ENCODE measurements around the gene ORM2. TPM values are rescaled to one million over a fixed set of nuclear protein-coding genes. Genes with fewer than 3 reads are reported as not detected.
A peak's percentile ranks its signal among the peaks of the same experiment; 100 is the strongest.

Gene ORM2
- polyA plus RNA-seq, 3 donors, result 0.30 to 0.33 TPM; not detected in 1

DNA sequence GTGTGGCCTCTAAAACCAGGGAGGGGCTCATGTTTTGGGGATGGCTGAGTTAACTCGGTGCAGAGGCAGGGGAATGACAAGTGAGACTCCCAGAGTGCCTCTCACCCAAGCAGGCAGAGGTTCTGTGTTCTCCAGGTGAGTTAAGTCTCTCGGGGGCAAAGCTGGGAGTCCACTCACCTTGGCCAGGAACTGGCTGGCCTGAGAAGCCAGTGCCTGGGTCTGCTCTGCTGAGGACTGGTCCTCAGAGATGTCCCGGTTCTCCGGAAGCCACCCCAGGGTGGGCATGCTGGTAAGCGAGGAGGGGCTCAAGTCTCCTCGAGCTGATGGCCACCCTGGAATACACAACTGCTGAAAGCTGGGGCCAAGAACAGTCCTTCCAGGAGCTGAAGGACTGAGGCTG lies 37.7 kb downstream of the ORM2 start:
- peaks cover 7% of the 10 kb centered on the region for H4K20me1 ChIP-seq (ENCODE audit: insufficient read depth, low read length)
- H3K4me3 Mint-ChIP-seq, result peak overlapping the region in 1 of 2 donors; percentile 31
- peak overlapping the region; percentile 91 to 96 for H3K27ac ChIP-seq (ENCODE audit: low read depth in 1 of 2, low read length in 2 of 2)
- peak overlapping the region; percentile 95 to 98 (median 97) for H3K27ac Mint-ChIP-seq
- no peak overlapping the region for H2AFZ ChIP-seq (ENCODE audit: insufficient read depth, low read depth, low read length, poor library complexity, severe bottlenecking)
- TF ChIP-seq, protein P1, sequence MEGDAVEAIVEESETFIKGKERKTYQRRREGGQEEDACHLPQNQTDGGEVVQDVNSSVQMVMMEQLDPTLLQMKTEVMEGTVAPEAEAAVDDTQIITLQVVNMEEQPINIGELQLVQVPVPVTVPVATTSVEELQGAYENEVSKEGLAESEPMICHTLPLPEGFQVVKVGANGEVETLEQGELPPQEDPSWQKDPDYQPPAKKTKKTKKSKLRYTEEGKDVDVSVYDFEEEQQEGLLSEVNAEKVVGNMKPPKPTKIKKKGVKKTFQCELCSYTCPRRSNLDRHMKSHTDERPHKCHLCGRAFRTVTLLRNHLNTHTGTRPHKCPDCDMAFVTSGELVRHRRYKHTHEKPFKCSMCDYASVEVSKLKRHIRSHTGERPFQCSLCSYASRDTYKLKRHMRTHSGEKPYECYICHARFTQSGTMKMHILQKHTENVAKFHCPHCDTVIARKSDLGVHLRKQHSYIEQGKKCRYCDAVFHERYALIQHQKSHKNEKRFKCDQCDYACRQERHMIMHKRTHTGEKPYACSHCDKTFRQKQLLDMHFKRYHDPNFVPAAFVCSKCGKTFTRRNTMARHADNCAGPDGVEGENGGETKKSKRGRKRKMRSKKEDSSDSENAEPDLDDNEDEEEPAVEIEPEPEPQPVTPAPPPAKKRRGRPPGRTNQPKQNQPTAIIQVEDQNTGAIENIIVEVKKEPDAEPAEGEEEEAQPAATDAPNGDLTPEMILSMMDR (IDR thresholded peaks at IDR 0.05), result no peak
- no peak for DNase-seq
- peaks cover 68 to 85% of the 10 kb centered on the region in 2 donors for H3K36me3 ChIP-seq (replicated peaks in 1 of 2; ENCODE audit: control insufficient read depth in 1 of 2, insufficient read depth in 2 of 2, low read length in 2 of 2)
- H3K9me3 Mint-ChIP-seq, result peaks cover 0 to 5% (median 0%) of the 10 kb centered on the region in 7 donors
- intact Hi-C loops (cut with micrococcal nuclease), result no loop called here
- peaks cover 78 to 90% of the 10 kb centered on the region in 2 donors for H3K36me3 Mint-ChIP-seq
- H3K79me2 ChIP-seq (ENCODE audit: insufficient read depth, low read length), result peaks cover 75% of the 10 kb centered on the region
- peaks cover 90 to 92% of the 10 kb centered on the region in 2 donors for H3K4me1 ChIP-seq (ENCODE audit: control insufficient read depth in 1 of 2, insufficient read depth in 2 of 2, low read length in 2 of 2)
- peaks cover 87% of the 10 kb centered on the region for H3K4me1 Mint-ChIP-seq
- peak overlapping the region; percentile 34 for H3K4me2 ChIP-seq (replicated peaks; ENCODE audit: extremely low read depth, low read length, poor library complexity, severe bottlenecking)
- peak overlapping the region in 1 of 3 experiments; percentile 34 for H3K4me3 ChIP-seq (replicated peaks in 1 of 3; ENCODE audit: low read depth in 2 of 3, low read length in 3 of 3)
- H3K9ac ChIP-seq (ENCODE audit: insufficient read depth, low read length, poor library complexity, severe bottlenecking), result peak overlapping the region; percentile 57
- 86% methylated on average over 6 of the region's 6 CpGs for WGBS (ENCODE audit: insufficient coverage)
- H3K27me3 ChIP-seq (ENCODE audit: control insufficient read depth in 2 of 2, insufficient read depth in 2 of 2, low read length in 2 of 2), result no peaks in the 10 kb centered on the region
- no peaks in the 10 kb centered on the region for H3K9me3 ChIP-seq (replicated peaks in 1 of 2; ENCODE audit: control insufficient read depth in 1 of 2, insufficient read depth in 1 of 2, low read length in 2 of 2)
- H3K27me3 Mint-ChIP-seq (ENCODE audit: low read depth in 3 of 3), result no peaks in the 10 kb centered on the region

DNA sequence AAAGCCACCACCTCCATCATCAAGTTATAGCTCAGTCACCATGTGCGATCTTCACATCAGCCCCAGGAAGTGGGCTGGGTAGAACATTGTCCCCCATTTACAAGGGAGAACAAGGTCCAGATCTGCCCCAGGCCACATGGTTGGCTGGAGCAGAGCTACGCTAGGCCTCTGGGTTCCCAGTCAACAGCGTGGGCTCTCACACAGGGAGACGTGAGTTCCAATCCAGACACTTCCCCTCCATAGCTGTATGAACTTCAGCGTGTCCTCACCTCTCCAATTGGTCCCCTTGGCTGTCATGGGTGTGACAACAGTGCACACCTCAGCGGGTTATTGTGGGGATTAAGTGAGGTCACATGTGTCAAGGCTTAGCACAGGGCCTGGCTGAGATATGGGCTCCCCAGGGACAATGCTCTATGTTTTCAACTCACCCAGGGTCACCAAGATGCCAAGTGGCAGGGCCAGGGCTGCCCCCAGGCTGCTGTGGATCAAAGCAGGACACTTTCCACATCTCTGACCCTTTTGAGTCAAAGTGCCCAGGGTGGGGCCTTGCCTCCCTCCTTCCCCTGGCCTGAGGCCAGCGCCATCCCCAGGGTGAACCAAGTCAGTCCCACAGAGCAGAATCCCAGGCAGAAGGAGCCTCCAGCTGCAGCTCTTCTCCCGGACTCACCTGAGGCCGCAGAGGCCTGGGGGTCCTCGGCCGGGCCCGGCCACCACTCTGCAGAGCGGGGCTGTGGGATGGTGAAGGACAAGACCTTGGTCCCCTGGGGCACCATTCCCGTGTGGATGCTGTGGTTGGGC lies 38.3 kb downstream of the ORM2 start:
- peak overlapping the region; percentile 34 for H3K4me2 ChIP-seq (replicated peaks; ENCODE audit: extremely low read depth, low read length, poor library complexity, severe bottlenecking)
- WGBS (ENCODE audit: insufficient coverage), result 88% methylated on average over 6 of the region's 14 CpGs
- no peak overlapping the region for H2AFZ ChIP-seq (ENCODE audit: insufficient read depth, low read depth, low read length, poor library complexity, severe bottlenecking)
- H3K4me3 Mint-ChIP-seq, result no peak overlapping the region
- peaks cover 73 to 87% of the 10 kb centered on the region in 2 donors for H3K36me3 Mint-ChIP-seq
- peaks cover 69% of the 10 kb centered on the region for H3K79me2 ChIP-seq (ENCODE audit: insufficient read depth, low read length)
- peak overlapping the region; percentile 91 to 96 for H3K27ac ChIP-seq (ENCODE audit: low read depth in 1 of 2, low read length in 2 of 2)
- H4K20me1 ChIP-seq (ENCODE audit: insufficient read depth, low read length), result peaks cover 6% of the 10 kb centered on the region
- H3K4me1 Mint-ChIP-seq, result peaks cover 92% of the 10 kb centered on the region
- H3K4me3 ChIP-seq (replicated peaks in 1 of 3; ENCODE audit: low read depth in 2 of 3, low read length in 3 of 3), result peak overlapping the region in 1 of 3 experiments; percentile 34
- peaks cover 0 to 5% (median 0%) of the 10 kb centered on the region in 7 donors for H3K9me3 Mint-ChIP-seq
- peak overlapping the region; percentile 16 for H3K9ac ChIP-seq (ENCODE audit: insufficient read depth, low read length, poor library complexity, severe bottlenecking)
- peaks cover 96 to 98% of the 10 kb centered on the region in 2 donors for H3K4me1 ChIP-seq (ENCODE audit: control insufficient read depth in 1 of 2, insufficient read depth in 2 of 2, low read length in 2 of 2)
- DNase-seq, result no peak
- no peaks in the 10 kb centered on the region for H3K27me3 Mint-ChIP-seq (ENCODE audit: low read depth in 3 of 3)
- TF ChIP-seq, protein P1 (IDR thresholded peaks at IDR 0.05), result no peak
- H3K27me3 ChIP-seq (ENCODE audit: control insufficient read depth in 2 of 2, insufficient read depth in 2 of 2, low read length in 2 of 2), result no peaks in the 10 kb centered on the region
- peaks cover 62 to 79% of the 10 kb centered on the region in 2 donors for H3K36me3 ChIP-seq (replicated peaks in 1 of 2; ENCODE audit: control insufficient read depth in 1 of 2, insufficient read depth in 2 of 2, low read length in 2 of 2)
- peak overlapping the region; percentile 95 to 98 (median 97) for H3K27ac Mint-ChIP-seq
- intact Hi-C loops (cut with micrococcal nuclease), result no loop called here
- H3K9me3 ChIP-seq (replicated peaks in 1 of 2; ENCODE audit: control insufficient read depth in 1 of 2, insufficient read depth in 1 of 2, low read length in 2 of 2), result no peaks in the 10 kb centered on the region

Measured in CD14-positive monocyte (primary cell).